ENCODE results near the gene ACTR5. TPM values are rescaled to one million over a fixed set of nuclear protein-coding genes. Genes with fewer than 3 reads are reported as not detected.

ACTR5 gene
- total RNA-seq, 3 donors from 2014 or later, result 8.5 to 15.4 (median 13.0) TPM

DNA sequence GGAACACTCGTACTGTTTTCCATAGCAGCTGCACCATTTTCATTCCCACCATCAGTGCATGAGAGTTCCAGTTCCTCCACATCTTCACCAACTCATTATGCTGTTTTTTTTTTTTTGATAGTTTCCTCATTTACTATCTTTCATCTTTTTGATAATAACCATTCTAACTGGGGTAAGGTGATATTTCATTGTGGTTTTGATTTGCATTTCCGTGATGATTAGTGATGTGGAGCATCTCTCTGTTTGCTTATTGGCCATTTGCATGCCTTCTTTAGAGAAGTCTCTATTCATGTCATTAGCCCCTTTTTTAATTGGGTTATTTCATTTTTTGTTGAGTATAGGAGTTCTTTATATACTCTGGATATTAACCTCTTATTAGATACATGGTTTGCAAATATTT, 25.9 kb downstream of the ACTR5 start:
- intact Hi-C loops (cut with DNase I; ENCODE audit: low total_unique reads), result no loop called here
- no peaks in the 10 kb centered on the region for H3K9me3 ChIP-seq
- H3K36me3 ChIP-seq, result peaks cover 4% of the 10 kb centered on the region
- no peak overlapping the region for H3K27ac ChIP-seq
- no peaks in the 10 kb centered on the region for H3K4me1 ChIP-seq
- no peak overlapping the region for H3K4me3 ChIP-seq
- H3K27me3 ChIP-seq, result no peaks in the 10 kb centered on the region
- no peak for DNase-seq (ENCODE audit: low spot score in 2 of 2)
- TF ChIP-seq POLR2A (IDR thresholded peaks at IDR 0.05) (no peak), POLR2AphosphoS5 (IDR thresholded peaks at IDR 0.05) (no peak)
- TF ChIP-seq, protein P1, sequence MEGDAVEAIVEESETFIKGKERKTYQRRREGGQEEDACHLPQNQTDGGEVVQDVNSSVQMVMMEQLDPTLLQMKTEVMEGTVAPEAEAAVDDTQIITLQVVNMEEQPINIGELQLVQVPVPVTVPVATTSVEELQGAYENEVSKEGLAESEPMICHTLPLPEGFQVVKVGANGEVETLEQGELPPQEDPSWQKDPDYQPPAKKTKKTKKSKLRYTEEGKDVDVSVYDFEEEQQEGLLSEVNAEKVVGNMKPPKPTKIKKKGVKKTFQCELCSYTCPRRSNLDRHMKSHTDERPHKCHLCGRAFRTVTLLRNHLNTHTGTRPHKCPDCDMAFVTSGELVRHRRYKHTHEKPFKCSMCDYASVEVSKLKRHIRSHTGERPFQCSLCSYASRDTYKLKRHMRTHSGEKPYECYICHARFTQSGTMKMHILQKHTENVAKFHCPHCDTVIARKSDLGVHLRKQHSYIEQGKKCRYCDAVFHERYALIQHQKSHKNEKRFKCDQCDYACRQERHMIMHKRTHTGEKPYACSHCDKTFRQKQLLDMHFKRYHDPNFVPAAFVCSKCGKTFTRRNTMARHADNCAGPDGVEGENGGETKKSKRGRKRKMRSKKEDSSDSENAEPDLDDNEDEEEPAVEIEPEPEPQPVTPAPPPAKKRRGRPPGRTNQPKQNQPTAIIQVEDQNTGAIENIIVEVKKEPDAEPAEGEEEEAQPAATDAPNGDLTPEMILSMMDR (IDR thresholded peaks at IDR 0.05), result no peak

DNA sequence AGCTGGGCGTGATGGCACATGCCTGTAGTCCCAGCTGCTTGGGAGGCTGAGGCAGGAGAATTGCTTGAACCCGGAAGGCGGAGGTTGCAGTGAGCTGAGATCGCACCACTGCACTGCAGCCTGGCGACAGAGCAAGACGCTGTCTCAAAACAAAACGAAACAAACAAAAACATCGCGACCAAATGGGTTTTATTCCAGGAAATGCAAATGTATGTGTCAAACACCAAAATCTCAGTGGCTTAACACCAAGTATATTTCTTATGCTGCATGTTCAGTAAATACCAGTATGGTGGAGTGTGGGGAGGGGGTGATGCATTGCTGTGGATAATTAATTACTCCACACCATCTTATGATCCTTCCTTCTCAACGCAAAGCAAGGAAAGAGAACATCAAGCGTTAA, 28.1 kb downstream of the ACTR5 start:
- no peaks in the 10 kb centered on the region for H3K27me3 ChIP-seq
- no peaks in the 10 kb centered on the region for H3K4me1 ChIP-seq
- DNase-seq (ENCODE audit: low spot score in 2 of 2), result no peak
- TF ChIP-seq POLR2AphosphoS5 (IDR thresholded peaks at IDR 0.05), result no peak
- TF ChIP-seq POLR2A (IDR thresholded peaks at IDR 0.05), result no peak
- TF ChIP-seq, protein P1 (IDR thresholded peaks at IDR 0.05), result no peak
- no peak overlapping the region for H3K4me3 ChIP-seq
- H3K27ac ChIP-seq, result no peak overlapping the region
- peaks cover 4% of the 10 kb centered on the region for H3K36me3 ChIP-seq
- intact Hi-C loops (cut with DNase I; ENCODE audit: low total_unique reads), result no loop called here
- H3K9me3 ChIP-seq, result no peaks in the 10 kb centered on the region

GRCh38 chr20:38779247-38780097, 31.2 kb downstream of the ACTR5 start:
- H3K27ac ChIP-seq, result no peak overlapping the region
- no peaks in the 10 kb centered on the region for H3K27me3 ChIP-seq
- no peak overlapping the region for H3K4me3 ChIP-seq
- no peaks in the 10 kb centered on the region for H3K4me1 ChIP-seq
- no peaks in the 10 kb centered on the region for H3K9me3 ChIP-seq
- DNase-seq (ENCODE audit: low spot score in 2 of 2), result no peak
- TF ChIP-seq POLR2AphosphoS5 (IDR thresholded peaks at IDR 0.05) (no peak), POLR2A (IDR thresholded peaks at IDR 0.05) (no peak)
- TF ChIP-seq, protein P1 (IDR thresholded peaks at IDR 0.05), result no peak
- intact Hi-C loops (cut with DNase I; ENCODE audit: low total_unique reads), result no loop called here
- H3K36me3 ChIP-seq, result no peaks in the 10 kb centered on the region

DNA sequence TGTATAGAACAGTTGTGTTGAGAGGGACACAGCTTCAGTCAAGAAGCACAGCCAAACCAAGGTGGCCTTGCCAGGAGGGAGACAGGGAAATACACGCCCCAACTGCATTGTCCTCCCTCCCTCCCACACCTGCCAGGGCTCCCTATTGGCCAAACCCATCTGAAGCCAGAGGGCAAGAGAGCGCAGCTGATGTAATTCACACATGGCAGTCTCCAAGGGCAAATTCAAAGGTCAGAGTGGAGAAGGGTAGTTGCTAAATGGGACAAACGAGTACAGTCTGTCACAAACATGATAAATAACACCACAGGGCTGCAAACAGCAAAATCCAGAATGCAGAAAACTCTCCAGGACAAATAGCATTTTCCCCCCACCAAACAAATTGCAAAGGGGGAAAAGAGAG, 34.0 kb downstream of the ACTR5 start:
- Histone ChIP-seq H3K36me3 (no peaks in the 10 kb centered on the region), H3K27me3 (no peaks in the 10 kb centered on the region), H3K4me3 (no peak overlapping the region), H3K9me3 (no peaks in the 10 kb centered on the region), H3K27ac (no peak overlapping the region), H3K4me1 (no peaks in the 10 kb centered on the region)
- no peak for DNase-seq (ENCODE audit: low spot score in 2 of 2)
- TF ChIP-seq POLR2A (IDR thresholded peaks at IDR 0.05) (no peak), POLR2AphosphoS5 (IDR thresholded peaks at IDR 0.05) (no peak)
- TF ChIP-seq, protein P1 (IDR thresholded peaks at IDR 0.05), result no peak
- intact Hi-C loops (cut with DNase I; ENCODE audit: low total_unique reads), result no loop called here

DNA sequence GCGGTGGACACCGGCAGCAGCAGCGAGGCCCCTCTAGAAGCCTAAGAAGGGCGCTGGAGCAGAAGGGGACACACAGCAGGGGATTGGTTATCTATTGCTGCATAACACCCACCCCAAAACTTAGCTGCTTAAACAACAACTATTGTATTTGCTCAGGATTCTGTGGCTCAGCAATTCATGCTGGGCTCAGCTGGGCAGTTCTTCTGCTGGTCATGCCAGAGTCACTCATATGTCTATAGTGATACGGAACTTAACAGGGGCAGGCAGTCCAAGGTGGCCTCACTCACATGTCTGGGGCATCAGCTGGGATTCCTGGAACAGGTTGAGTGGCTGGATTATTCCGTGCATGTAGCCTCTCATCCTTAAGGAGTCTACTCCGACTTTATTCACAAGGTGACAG, 39.6 kb downstream of the ACTR5 start:
- Histone ChIP-seq H3K4me1 (no peaks in the 10 kb centered on the region), H3K36me3 (no peaks in the 10 kb centered on the region), H3K27ac (no peak overlapping the region), H3K9me3 (no peaks in the 10 kb centered on the region), H3K27me3 (no peaks in the 10 kb centered on the region), H3K4me3 (no peak overlapping the region)
- intact Hi-C loops (cut with DNase I; ENCODE audit: low total_unique reads), result no loop called here
- TF ChIP-seq POLR2A (IDR thresholded peaks at IDR 0.05), result no peak
- no peak for TF ChIP-seq POLR2AphosphoS5 (IDR thresholded peaks at IDR 0.05)
- TF ChIP-seq, protein P1 (IDR thresholded peaks at IDR 0.05), result no peak
- DNase-seq (ENCODE audit: low spot score in 2 of 2), result no peak
